Neuronal stem cell (in vitro differentiated cells): ENCODE data around the gene ZNF440.
"Not testable (repeated sequence)": the region's sequence is repeated elsewhere in the genome, so short reads cannot be mapped to it uniquely, and the experiment has no call there.

Experiments used
- DNase-seq: peaks from one replicate; pipeline ENCODE4 v3.0.0-alpha.2; 2013; ENCODE audit warnings: low spot score
- H2AFZ ChIP-seq: one replicate; pipeline ENCODE4 v1.6.1; 2013; ENCODE audit warnings: mild to moderate bottlenecking, low read length, inconsistent platforms
- H2AK5ac ChIP-seq: 2 replicates; pipeline ENCODE4 v1.6.1; 2013; ENCODE audit warnings: low read depth, mild to moderate bottlenecking, inconsistent platforms, low read length, moderate library complexity, mixed read lengths
- H2BK120ac ChIP-seq: 2 replicates; pipeline ENCODE4 v1.6.1; 2013; ENCODE audit warnings: low read depth, mild to moderate bottlenecking, inconsistent platforms, low read length, moderate library complexity, mixed read lengths
- H2BK12ac ChIP-seq: one replicate; pipeline ENCODE4 v1.6.1; 2013; ENCODE audit warnings: low read length, inconsistent platforms
- H2BK15ac ChIP-seq: 2 replicates; pipeline ENCODE4 v1.6.1; 2013; ENCODE audit warnings: mild to moderate bottlenecking, low read length, inconsistent platforms, mixed read lengths
- H2BK5ac ChIP-seq: one replicate; pipeline ENCODE4 v1.6.1; 2013; ENCODE audit warnings: inconsistent platforms, mild to moderate bottlenecking, low read length, moderate library complexity
- H3K14ac ChIP-seq: one replicate; pipeline ENCODE4 v1.6.1; 2013; ENCODE audit warnings: low read length, inconsistent platforms
- H3K18ac ChIP-seq: 2 replicates; pipeline ENCODE4 v1.6.1; 2013; ENCODE audit warnings: low read length, inconsistent platforms
- H3K23ac ChIP-seq: 2 replicates; pipeline ENCODE4 v1.6.1; 2013; ENCODE audit warnings: low read depth, mild to moderate bottlenecking, mixed read lengths, low read length, inconsistent platforms; ENCODE audit not compliant: poor library complexity
- H3K27ac ChIP-seq: replicated peaks from 3 replicates; pipeline ENCODE4 v1.5.1; 2013; ENCODE audit warnings: low read length, inconsistent platforms
- H3K27me3 ChIP-seq, 3 experiments: 2 replicates each; pipeline ENCODE4 v1.6.1; 2013; ENCODE audit warnings: low read length in 3 of 3, mild to moderate bottlenecking in 2 of 3, inconsistent platforms in 1 of 3, low read depth in 1 of 3, mixed read lengths in 1 of 3, moderate library complexity in 1 of 3; ENCODE audit not compliant: control insufficient read depth in 3 of 3, insufficient read depth in 3 of 3
- H3K36me3 ChIP-seq, 2 donors: replicated peaks in 1 of 2; 2 replicates each; pipeline ENCODE4 v1.6.1; 2013; ENCODE audit warnings: low read length in 2 of 2; ENCODE audit not compliant: control insufficient read depth in 2 of 2, insufficient read depth in 2 of 2
- H3K4ac ChIP-seq: 2 replicates; pipeline ENCODE4 v1.6.1; 2013; ENCODE audit warnings: inconsistent platforms, mild to moderate bottlenecking, low read length, moderate library complexity
- H3K4me1 ChIP-seq, 2 donors: 1 replicate in 1 of 2; 2 replicates in 1 of 2; pipeline ENCODE4 v1.6.1; 2013; ENCODE audit warnings: low read length in 2 of 2, low read depth in 1 of 2; ENCODE audit not compliant: control insufficient read depth in 2 of 2, insufficient read depth in 1 of 2
- H3K4me2 ChIP-seq: one replicate; pipeline ENCODE4 v1.6.1; 2013; ENCODE audit warnings: mild to moderate bottlenecking, low read length, inconsistent platforms; ENCODE audit not compliant: insufficient read depth, poor library complexity, severe bottlenecking
- H3K4me3 ChIP-seq, 2 donors: 2 replicates each; pipeline ENCODE4 v1.5.1; 2013; ENCODE audit warnings: low read length in 2 of 2, mild to moderate bottlenecking in 2 of 2, inconsistent platforms in 1 of 2, moderate library complexity in 1 of 2
- H3K79me1 ChIP-seq: one replicate; pipeline ENCODE4 v1.6.1; 2013; ENCODE audit warnings: low read depth, mild to moderate bottlenecking, inconsistent platforms, low read length, moderate library complexity
- H3K9ac ChIP-seq: one replicate; pipeline ENCODE4 v1.6.1; 2013; ENCODE audit warnings: mild to moderate bottlenecking, low read depth, low read length, inconsistent platforms; ENCODE audit not compliant: poor library complexity
- H3K9me3 ChIP-seq, 2 donors: replicated peaks in 1 of 2; 2 replicates each; pipeline versions ENCODE3 to v1.6.1; 2013; ENCODE audit warnings: low read length in 2 of 2, mild to moderate bottlenecking in 2 of 2, inconsistent platforms in 1 of 2, low read depth in 1 of 2, mixed read lengths in 1 of 2, moderate library complexity in 1 of 2; ENCODE audit not compliant: control insufficient read depth in 2 of 2, insufficient read depth in 1 of 2
- H4K8ac ChIP-seq: one replicate; pipeline ENCODE4 v1.6.1; 2013; ENCODE audit warnings: low read depth, mild to moderate bottlenecking, inconsistent platforms, low read length, moderate library complexity
- H4K91ac ChIP-seq: one replicate; pipeline ENCODE4 v1.6.1; 2013; ENCODE audit warnings: low read length, low read depth, mild to moderate bottlenecking, inconsistent platforms; ENCODE audit not compliant: poor library complexity
- WGBS, 2 donors: extraction: QIAGEN DNeasy Blood & Tissue Kit; methylation state at CpG; one replicate each; pipeline ENCODE4 v1.1.7; 2013; ENCODE audit warnings: missing lambda C conversion rate in 2 of 2, mixed read lengths in 1 of 2; ENCODE audit not compliant: insufficient read length in 2 of 2, insufficient replicate concordance in 1 of 2; ENCODE audit errors: extremely low coverage in 2 of 2; 5-methylcytosine and 5-hydroxymethylcytosine counted together

The ZNF440 gene

DNA sequence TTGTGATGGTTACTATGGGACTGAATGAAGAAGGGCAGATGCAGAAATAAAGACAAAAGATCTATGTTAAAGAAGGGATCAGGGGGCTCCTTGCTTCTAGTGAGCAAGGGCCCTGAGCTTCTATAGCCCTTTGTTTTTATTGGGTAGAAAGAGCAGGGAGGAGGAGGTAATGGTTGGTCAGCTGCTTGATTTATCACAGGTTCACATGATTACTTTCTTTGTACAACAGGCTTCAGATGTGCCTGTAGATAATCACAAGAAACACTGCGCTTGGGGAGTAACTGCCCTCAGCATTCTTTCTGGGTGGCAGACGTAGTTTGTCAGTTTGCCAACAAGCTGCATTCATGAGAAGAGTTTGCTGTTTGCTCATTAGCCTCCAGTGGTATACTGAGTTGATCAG is 29.6 kb downstream of the ZNF440 start:
- H2BK5ac ChIP-seq = no peak overlapping the region
- WGBS, 2 donors = no CpG with 5 or more reads among the region's 2 CpGs
- peaks cover 0 to 1% of the 10 kb centered on the region in 2 donors for H3K4me1 ChIP-seq
- H3K18ac ChIP-seq = no peak overlapping the region
- no peak overlapping the region for H3K4ac ChIP-seq
- H3K27me3 ChIP-seq = no peaks in the 10 kb centered on the region
- H4K8ac ChIP-seq = no peak overlapping the region
- no peak overlapping the region for H3K27ac ChIP-seq
- H3K9me3 ChIP-seq = no peaks in the 10 kb centered on the region
- DNase-seq = no peak
- H2BK15ac ChIP-seq = no peak overlapping the region
- H2AFZ ChIP-seq = no peak overlapping the region
- no peak overlapping the region for H3K4me2 ChIP-seq
- no peak overlapping the region for H2AK5ac ChIP-seq
- H3K23ac ChIP-seq = no peak overlapping the region
- H3K4me3 ChIP-seq = no peak overlapping the region
- no peaks in the 10 kb centered on the region for H3K36me3 ChIP-seq
- H2BK120ac ChIP-seq = no peak overlapping the region
- no peaks in the 10 kb centered on the region for H3K79me1 ChIP-seq
- no peak overlapping the region for H3K14ac ChIP-seq
- H3K9ac ChIP-seq = no peak overlapping the region
- H4K91ac ChIP-seq = no peak overlapping the region
- H2BK12ac ChIP-seq = no peak overlapping the region

- H3K36me3 ChIP-seq, DNase-seq, H2AK5ac ChIP-seq, H2BK12ac ChIP-seq, H3K4ac ChIP-seq, H3K4me2 ChIP-seq, H3K27ac ChIP-seq, H3K23ac ChIP-seq, H4K91ac ChIP-seq, H3K27me3 ChIP-seq, H3K9me3 ChIP-seq, H3K18ac ChIP-seq, H3K14ac ChIP-seq, H3K4me1 ChIP-seq, H2BK120ac ChIP-seq, H2BK15ac ChIP-seq, H3K4me3 ChIP-seq, H2BK5ac ChIP-seq, H3K9ac ChIP-seq, H4K8ac ChIP-seq, H3K79me1 ChIP-seq: not testable (repeated sequence)
- no CpG with 5 or more reads among the region's 6 CpGs for WGBS, 2 donors
- H2AFZ ChIP-seq = peak overlapping the region; percentile 15
These were observed 33.5 kb downstream of the ZNF440 start for GRCh38 chr19:11847615-11848014.

DNA sequence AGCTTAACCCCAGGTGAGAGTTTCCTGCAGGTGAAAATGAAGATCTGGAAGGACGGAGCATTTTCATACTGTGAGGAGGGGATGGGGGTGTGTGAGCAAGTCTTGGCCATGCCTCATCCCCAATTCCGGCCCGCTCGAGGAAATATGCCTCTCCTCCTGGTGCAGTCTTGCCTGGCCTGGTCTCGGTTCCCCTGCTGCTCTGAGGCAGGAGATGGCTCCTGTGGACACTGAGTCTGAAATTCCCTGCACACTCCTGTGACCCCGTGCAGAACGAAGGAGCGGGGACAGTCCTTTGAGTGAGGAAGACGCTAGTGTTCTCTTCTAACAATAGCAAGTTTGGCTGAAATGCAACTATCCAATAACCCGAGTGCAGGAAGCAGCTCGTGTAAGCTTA is 34.1 kb downstream of the ZNF440 start:
- Histone ChIP-seq H3K4me3 (peak overlapping the region in 1 of 2 donors; percentile 45), H3K23ac (no peak overlapping the region), H3K79me1 (no peaks in the 10 kb centered on the region), H3K4me1 (peaks cover 0 to 1% of the 10 kb centered on the region in 2 donors), H2BK12ac (no peak overlapping the region), H4K8ac (no peak overlapping the region), H3K27ac (no peak overlapping the region), H3K4ac (no peak overlapping the region), H4K91ac (no peak overlapping the region), H3K18ac (no peak overlapping the region), H3K27me3 (no peaks in the 10 kb centered on the region), H3K4me2 (no peak overlapping the region), H2BK120ac (no peak overlapping the region), H2AFZ (peak overlapping the region; percentile 7), H3K9me3 (peaks cover 0 to 2% of the 10 kb centered on the region in 2 donors), H3K14ac (no peak overlapping the region), H3K9ac (no peak overlapping the region), H3K36me3 (no peaks in the 10 kb centered on the region), H2BK5ac (no peak overlapping the region), H2BK15ac (no peak overlapping the region), H2AK5ac (no peak overlapping the region)
- no peak for DNase-seq
- no CpG with 5 or more reads among the region's 11 CpGs for WGBS, 2 donors

- Histone ChIP-seq H3K36me3 (no peaks in the 10 kb centered on the region), H2AK5ac (no peak within 1 kb of the TSS), H3K79me1 (no peaks in the 10 kb centered on the region), H3K9me3 (peaks cover 2% of the 10 kb centered on the region in 2 donors), H2BK120ac (no peak within 1 kb of the TSS), H3K4me3 (peak within 1 kb of the TSS; percentile 45 to 75), H3K14ac (no peak within 1 kb of the TSS), H3K27ac (no peak within 1 kb of the TSS), H3K4ac (no peak within 1 kb of the TSS), H3K4me1 (peaks cover 0 to 1% of the 10 kb centered on the region in 2 donors), H2AFZ (peak within 1 kb of the TSS; percentile 15), H3K4me2 (peak within 1 kb of the TSS; percentile 18), H2BK15ac (no peak within 1 kb of the TSS), H3K23ac (no peak within 1 kb of the TSS), H3K27me3 (no peaks in the 10 kb centered on the region), H3K18ac (no peak within 1 kb of the TSS), H4K8ac (no peak within 1 kb of the TSS), H2BK5ac (no peak within 1 kb of the TSS), H3K9ac (peak within 1 kb of the TSS; percentile 30), H4K91ac (no peak within 1 kb of the TSS), H2BK12ac (no peak within 1 kb of the TSS)
- WGBS, 2 donors = no CpG with 5 or more reads among the region's 59 CpGs
- peak; percentile 26 for DNase-seq
These were observed 34.8 kb downstream of the ZNF440 start, which contains the start of gene ZNF439 for GRCh38 chr19:11848594-11849469. TSS of gene ZNF439 (plus strand) at chr19:11848726. CDS start at chr19:11848868, 142 bp downstream.
